ENCODE results near the gene RASGRF1.

Gene RASGRF1

GRCh38 chr15:79031821-79032220, 58.8 kb downstream of the RASGRF1 start:
- Histone ChIP-seq H3K36me3 (ENCODE audit: insufficient read depth, low read length) (no peaks in the 10 kb centered on the region), H3K4me3 (ENCODE audit: low read length, poor library complexity, severe bottlenecking) (no peak overlapping the region), H3K9me3 (ENCODE audit: insufficient read depth, low read depth, low read length) (no peaks in the 10 kb centered on the region), H4K20me1 (ENCODE audit: insufficient read depth, low read length, poor library complexity, severe bottlenecking) (no peaks in the 10 kb centered on the region), H3K27me3 (ENCODE audit: insufficient read depth, low read length, poor library complexity, severe bottlenecking) (no peaks in the 10 kb centered on the region), H2AFZ (ENCODE audit: low read length) (no peak overlapping the region), H3K9ac (ENCODE audit: low read depth, low read length, poor library complexity, severe bottlenecking) (no peak overlapping the region), H3K9me2 (replicated peaks; ENCODE audit: low read depth, low read length) (no peaks in the 10 kb centered on the region), H3K4me1 (ENCODE audit: insufficient read depth, low read length, poor library complexity, severe bottlenecking) (no peaks in the 10 kb centered on the region), H3K4me2 (ENCODE audit: low read depth, low read length, poor library complexity, severe bottlenecking) (no peak overlapping the region), H3F3A (ENCODE audit: low read depth) (no peaks in the 10 kb centered on the region), H3K79me2 (ENCODE audit: insufficient read depth, low read length) (no peaks in the 10 kb centered on the region)
- no peak for TF ChIP-seq EZH2phosphoT487 (IDR thresholded peaks at IDR 0.05; ENCODE audit: borderline replicate concordance)
- TF ChIP-seq CTCF (conservative IDR thresholded peaks at IDR 0.05; ENCODE audit: low read length) = no peak

GRCh38 chr15:79031201-79031600, 59.4 kb downstream of the RASGRF1 start:
- Histone ChIP-seq H2AFZ (ENCODE audit: low read length) (no peak overlapping the region), H3K27me3 (ENCODE audit: insufficient read depth, low read length, poor library complexity, severe bottlenecking) (no peaks in the 10 kb centered on the region)

GRCh38 chr15:79030470-79030869, 60.1 kb downstream of the RASGRF1 start:
- Histone ChIP-seq H3K9ac (ENCODE audit: low read depth, low read length, poor library complexity, severe bottlenecking) (no peak overlapping the region), H3F3A (ENCODE audit: low read depth) (no peaks in the 10 kb centered on the region), H3K4me3 (ENCODE audit: low read length, poor library complexity, severe bottlenecking) (no peak overlapping the region), H3K4me1 (ENCODE audit: insufficient read depth, low read length, poor library complexity, severe bottlenecking) (no peaks in the 10 kb centered on the region), H3K36me3 (ENCODE audit: insufficient read depth, low read length) (no peaks in the 10 kb centered on the region), H3K9me2 (replicated peaks; ENCODE audit: low read depth, low read length) (no peaks in the 10 kb centered on the region), H3K9me3 (ENCODE audit: insufficient read depth, low read depth, low read length) (no peaks in the 10 kb centered on the region), H3K79me2 (ENCODE audit: insufficient read depth, low read length) (no peaks in the 10 kb centered on the region), H2AFZ (ENCODE audit: low read length) (no peak overlapping the region), H4K20me1 (ENCODE audit: insufficient read depth, low read length, poor library complexity, severe bottlenecking) (no peaks in the 10 kb centered on the region), H3K27me3 (ENCODE audit: insufficient read depth, low read length, poor library complexity, severe bottlenecking) (no peaks in the 10 kb centered on the region), H3K4me2 (ENCODE audit: low read depth, low read length, poor library complexity, severe bottlenecking) (no peak overlapping the region)
- TF ChIP-seq CTCF (conservative IDR thresholded peaks at IDR 0.05; ENCODE audit: low read length) (peak; percentile 13; the same call in 1 of the 2 replicates), EZH2phosphoT487 (IDR thresholded peaks at IDR 0.05; ENCODE audit: borderline replicate concordance) (no peak)

More at GRCh38 chr15:79031201-79031600, 59.4 kb downstream of the RASGRF1 start:
- TF ChIP-seq CTCF (conservative IDR thresholded peaks at IDR 0.05; ENCODE audit: low read length) (no peak), EZH2phosphoT487 (IDR thresholded peaks at IDR 0.05; ENCODE audit: borderline replicate concordance) (no peak)
- Histone ChIP-seq H3K79me2 (ENCODE audit: insufficient read depth, low read length) (no peaks in the 10 kb centered on the region), H3K4me2 (ENCODE audit: low read depth, low read length, poor library complexity, severe bottlenecking) (no peak overlapping the region), H3K9ac (ENCODE audit: low read depth, low read length, poor library complexity, severe bottlenecking) (no peak overlapping the region), H3K36me3 (ENCODE audit: insufficient read depth, low read length) (no peaks in the 10 kb centered on the region), H3K9me2 (replicated peaks; ENCODE audit: low read depth, low read length) (no peaks in the 10 kb centered on the region), H3K4me1 (ENCODE audit: insufficient read depth, low read length, poor library complexity, severe bottlenecking) (no peaks in the 10 kb centered on the region), H4K20me1 (ENCODE audit: insufficient read depth, low read length, poor library complexity, severe bottlenecking) (no peaks in the 10 kb centered on the region), H3K9me3 (ENCODE audit: insufficient read depth, low read depth, low read length) (no peaks in the 10 kb centered on the region), H3K4me3 (ENCODE audit: low read length, poor library complexity, severe bottlenecking) (no peak overlapping the region), H3F3A (ENCODE audit: low read depth) (no peaks in the 10 kb centered on the region)
